HT-29 (cell line): ENCODE results near the gene PECR. TPM values are rescaled to one million over a fixed set of nuclear protein-coding genes. Genes with fewer than 3 reads are reported as not detected.

Experiments
- DNase-seq: peaks from one replicate; pipeline ENCODE4 v3.0.0-alpha.2; 2015; ENCODE audit warnings: low spot score
- total RNA-seq: library from RNA; depleted of rRNA; stranded (reverse); fragments of >200 nt; shearing (Covaris generic); gene quantifications from 2 replicates; pipeline ENCODE4 v1.2.3, GENCODE V29; 2014; rRNA removed

The PECR gene
- 15.6 and 26.5 TPM in 2 replicates for total RNA-seq

DNA sequence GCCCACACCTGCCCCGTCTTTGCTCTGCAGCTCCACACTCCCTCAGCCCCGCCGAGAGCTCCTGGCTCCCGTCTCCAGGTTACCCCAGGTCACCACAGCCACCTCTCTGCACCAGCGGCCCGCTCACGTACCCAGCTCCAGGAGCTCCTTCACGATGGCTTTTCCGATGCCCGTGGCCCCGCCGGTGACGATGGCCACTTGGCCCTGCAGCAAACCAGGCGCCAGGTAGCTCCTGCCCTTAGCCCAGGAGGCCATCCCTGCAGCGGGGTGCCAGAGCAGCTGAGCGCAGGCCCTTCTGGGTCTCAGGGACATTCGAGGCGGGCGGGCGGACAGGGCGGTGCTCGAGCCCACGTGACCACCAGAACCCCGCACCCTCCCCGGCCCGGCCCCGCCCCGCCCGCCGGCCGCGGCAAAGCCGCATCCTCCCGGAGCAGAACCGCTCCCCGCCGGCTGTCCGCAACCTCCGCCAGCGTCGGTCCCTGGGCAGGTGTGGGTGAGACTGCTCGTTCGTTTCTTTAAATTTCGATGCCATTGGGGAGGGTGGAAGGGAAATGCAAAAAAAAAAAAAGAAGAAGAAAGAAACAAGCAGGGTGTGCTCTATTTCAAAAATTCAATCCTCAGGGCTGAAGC lies at the start of gene PECR, which contains the start of gene TMEM169:
PECR (minus strand) TSS at position 323 of the 630 bp plus-strand sequence; CDS start at position 255, 68 bp downstream.
TMEM169 (plus strand) TSS at position 433 of the 630 bp plus-strand sequence. CDS start 14,045 bp downstream, outside the sequence.
- DNase-seq = peak; percentile 64

DNA sequence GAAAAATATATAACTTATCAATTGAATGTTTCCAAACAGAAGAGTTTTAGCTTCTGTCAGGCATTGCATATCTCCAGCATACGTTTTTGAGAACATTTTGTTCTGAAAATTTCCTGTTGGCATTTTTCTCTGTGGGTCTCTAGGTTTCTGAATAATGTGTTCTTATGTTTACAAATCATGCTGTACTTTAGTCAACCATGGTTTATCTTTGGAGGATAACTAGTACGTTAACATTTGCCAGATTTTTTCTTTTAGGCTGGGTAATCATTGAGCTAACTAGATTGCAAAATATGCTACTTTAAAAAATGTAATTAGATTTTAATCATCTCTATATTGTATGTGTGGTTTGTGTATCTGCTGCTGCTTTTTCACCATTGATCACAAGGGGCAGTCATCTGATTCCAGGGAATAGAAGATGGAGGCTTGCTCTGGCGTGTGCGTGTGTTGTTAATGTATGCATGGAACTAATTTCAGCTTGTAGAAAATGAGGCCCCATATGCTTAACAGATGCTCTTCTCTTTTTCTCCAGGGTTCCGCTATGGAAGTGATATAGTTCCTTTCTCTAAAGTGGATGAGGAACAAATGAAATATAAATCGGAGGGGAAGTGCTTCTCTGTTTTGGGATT lies 48.9 kb upstream of the PECR start:
- DNase-seq = no peak

DNA sequence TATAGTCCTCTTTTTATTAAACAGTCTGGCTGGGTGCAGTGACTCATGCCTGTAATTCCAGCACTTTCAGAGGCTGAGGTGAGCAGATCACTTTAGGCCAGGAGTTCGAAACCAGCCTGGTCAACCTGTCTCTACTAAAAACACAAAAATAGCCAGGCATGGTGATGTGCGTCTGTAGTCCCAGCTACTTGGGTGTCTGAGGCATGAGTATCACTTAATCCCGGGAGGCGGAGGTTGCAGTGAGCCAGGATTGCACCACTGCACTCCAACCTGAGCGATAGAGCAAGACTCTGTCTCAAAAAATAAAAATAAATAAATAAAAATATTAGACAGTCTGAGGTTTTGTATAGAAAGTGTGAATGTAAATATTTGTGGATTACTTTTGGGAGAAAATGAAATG lies 45.3 kb upstream of the PECR start:
- no peak for DNase-seq

DNA sequence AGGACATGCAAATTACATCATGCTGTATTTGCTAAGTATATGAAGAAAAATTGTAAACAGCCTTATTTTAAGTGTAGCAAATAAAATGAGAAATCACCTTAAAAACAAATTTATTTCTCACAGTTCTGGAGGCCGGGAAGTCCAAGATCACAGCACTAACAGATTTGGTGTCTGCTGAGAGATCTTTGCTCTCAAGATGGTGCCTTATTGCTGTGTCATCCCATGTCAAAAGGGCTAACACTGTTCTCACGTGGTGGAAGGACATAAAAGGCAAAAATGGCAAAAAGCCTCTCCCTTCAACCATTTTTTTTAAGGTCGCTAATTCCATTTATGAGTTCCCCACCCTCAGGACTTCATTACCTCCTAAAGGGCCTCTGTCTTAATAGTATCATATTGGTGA lies 39.6 kb upstream of the PECR start:
- DNase-seq = no peak

DNA sequence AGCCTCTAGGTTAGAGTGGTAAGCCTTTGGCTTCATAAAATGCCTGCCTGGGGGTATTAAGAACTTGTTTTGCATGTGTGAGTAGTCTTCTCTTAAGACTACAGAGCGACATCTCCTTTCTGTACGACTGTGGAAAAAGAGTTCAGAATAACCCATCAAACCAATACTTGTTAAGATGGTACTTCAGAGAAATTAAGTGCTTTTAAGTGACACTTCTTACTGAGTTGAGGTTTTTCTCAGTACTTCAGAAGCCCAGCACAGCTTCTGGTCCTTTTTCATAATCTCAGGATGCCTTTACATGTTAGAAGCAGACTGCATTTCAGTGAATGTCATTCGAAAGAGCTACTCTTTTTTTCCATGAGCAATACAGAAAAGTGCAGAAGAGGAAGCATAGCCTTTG lies 38.4 kb upstream of the PECR start:
- DNase-seq = no peak

DNA sequence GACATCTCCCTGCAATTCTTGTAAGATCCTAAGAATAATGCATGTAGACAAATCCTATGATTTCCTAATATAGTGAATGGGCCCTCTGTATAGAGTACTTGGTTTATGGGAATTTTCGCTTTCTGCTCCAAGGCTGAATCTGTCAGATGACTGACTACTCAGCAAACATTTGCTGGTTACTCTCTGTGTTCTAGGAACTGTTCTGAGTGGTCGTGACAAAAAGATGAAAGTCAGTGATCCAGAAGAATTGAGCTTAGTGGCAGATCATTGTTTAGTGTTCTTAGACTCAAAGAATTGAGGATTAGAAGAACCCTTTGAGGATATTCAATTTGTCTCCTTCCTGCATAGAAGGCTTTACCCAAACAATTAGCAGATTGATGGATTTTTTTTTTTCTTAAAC lies 37.5 kb upstream of the PECR start:
- DNase-seq = no peak

DNA sequence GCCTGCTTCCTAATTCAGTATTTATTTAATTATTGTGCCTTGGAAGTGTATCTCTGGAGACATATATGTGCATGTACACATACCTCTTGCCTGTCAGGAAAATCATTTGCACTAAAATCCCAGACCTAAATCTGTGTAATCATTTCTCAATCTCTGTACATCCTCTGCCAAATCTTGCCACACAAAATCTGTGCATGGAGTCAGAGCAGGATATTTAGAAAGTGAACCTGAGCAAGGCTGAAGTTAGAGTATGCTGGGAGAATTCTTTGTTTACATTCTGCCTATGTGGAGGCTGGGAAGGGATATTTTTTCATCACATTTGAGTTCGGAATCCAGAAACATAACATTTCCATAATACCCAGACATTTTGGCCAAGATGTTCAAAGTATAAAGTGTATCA lies 36.9 kb upstream of the PECR start:
- DNase-seq = no peak

DNA sequence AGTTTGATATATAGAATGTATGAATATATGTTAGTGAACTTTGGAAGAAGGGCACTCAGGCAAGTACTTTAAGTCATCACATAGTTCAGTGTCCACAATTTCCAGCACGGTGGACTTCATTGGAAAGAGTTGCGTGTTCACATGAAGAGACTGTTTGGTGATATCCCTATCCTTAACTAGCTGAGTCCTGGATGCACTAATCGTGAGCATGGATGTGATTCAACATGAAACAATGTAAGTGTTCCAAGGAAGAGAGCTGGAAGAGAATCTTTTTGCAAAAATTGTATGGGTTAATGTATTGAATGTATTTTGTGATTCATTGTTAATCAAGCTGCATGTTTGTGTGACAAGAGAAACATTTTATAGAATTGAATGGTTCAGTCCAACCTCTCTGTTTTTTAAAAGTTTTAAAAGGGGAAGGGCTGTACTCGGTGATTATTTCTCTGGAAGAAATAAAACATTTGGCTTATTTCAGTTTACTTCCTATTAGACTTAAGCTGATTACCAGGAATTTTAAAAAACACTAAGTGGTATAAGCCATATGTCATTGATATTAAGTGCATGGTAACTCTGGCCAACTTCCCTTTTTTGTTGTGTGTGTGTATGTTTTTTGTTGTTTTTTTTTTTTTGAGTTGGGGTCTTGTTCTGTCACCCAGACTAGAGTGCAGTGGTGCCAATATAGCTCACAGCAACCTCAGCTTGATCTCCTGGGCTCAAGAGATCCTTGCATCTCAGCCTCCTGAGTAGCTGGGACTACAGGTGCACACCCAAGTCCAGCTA lies 36.1 kb upstream of the PECR start:
- no peak for DNase-seq

DNA sequence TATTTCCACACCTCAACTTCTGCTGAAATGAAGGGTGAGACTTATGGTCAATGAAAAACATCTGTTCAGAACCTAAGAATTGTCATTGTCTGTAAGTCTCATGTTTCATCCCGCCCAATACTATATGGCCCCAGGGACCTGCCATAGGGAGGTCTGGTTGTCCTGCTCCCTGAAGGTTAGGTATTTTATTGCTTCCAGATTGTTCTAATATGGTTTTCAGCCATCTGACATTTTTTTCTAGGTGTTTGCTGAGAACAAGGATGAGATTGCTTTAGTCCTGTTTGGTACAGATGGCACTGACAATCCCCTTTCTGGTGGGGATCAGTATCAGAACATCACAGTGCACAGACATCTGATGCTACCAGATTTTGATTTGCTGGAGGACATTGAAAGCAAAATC lies 34.8 kb upstream of the PECR start:
- no peak for DNase-seq

DNA sequence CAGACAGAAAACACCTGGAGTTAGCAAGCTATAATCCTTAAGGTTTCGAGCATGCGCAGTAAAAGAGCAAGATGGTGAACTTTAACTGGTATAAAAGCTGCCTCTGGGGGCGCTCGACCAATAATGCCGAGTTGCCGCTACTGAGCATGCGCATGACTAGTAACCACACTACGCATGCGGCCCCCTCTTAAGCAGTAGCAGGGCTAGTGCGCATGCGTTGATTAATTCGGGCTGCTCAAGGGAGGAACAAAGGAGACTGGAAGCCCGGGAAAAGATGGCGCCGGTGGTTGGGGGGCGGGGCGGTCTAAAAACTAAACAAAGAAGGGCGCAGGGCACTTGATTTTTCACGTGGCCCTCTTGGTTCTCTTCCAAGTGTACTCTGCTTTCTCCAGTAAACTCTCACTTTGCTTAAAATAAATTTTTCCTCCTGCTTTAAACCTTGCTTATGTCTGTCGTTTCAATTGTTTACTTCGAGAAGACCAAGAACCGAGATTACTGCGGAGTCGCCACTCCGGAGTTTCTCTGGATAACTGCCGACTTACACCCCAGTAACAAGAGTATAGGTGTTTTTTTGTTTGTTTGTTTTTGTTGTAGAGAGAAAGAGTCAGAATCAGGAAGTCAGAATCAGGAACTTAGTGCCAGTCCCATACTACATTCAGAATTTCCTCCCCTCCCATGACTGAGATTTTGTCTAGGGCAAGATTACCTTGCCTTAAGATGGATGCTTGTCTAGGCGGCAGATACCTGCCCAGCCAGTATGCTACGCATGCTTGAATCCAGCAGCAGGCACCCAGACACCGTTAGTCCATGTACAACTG lies 33.3 kb upstream of the PECR start:
- peak; percentile 100 for DNase-seq

DNA sequence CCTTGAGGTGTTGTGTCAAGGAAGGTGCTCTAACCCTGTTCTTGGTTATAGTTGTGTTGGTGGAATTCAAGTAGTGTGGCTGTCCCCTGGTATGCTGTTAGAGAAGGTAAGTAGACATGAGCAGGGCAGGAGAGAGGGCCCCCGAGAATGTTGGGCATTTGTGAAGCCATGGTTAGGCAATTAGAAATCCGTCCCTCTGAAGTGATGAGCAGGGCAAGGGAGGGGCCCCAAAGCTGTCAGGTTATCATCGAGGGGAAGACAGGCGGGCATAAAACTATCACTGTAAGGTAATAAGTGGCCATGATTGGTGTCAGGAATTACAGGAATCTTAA lies 32.7 kb upstream of the PECR start:
- no peak for DNase-seq

DNA sequence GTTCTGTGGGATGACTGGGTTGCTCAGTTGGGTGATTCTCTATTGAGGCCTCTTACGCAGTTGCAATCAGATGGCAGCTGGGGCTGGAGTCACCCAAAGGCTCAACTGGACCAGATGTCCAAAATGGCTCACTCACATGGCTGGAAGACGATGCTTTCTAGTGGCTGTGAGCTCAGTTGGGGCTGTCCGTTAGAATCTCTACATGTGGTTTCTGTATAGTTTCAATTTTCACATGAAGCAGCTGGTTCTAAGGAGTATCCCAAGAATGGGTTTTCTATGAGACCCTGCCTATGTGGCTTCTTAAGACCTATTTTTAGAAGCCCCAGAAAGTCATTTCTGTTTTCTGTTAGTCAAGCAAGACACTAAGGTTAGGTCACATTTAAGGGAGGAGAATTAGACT lies 32.0 kb upstream of the PECR start:
- no peak for DNase-seq

DNA sequence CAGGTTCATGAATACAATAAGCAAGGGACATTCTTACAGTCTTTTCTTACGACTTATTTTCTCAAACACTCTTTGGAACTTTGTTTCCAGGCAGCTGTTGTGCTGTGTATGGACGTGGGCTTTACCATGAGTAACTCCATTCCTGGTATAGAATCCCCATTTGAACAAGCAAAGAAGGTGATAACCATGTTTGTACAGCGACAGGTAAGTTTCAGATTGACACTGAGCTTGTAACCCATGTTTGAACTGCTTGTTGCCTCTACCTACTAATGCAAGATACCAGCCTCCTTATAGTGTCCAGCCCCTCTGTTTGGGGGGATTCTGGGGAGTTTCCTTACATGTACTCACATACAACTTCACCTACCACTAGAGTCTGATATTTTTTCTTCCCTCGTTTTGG lies 31.3 kb upstream of the PECR start:
- no peak for DNase-seq

DNA sequence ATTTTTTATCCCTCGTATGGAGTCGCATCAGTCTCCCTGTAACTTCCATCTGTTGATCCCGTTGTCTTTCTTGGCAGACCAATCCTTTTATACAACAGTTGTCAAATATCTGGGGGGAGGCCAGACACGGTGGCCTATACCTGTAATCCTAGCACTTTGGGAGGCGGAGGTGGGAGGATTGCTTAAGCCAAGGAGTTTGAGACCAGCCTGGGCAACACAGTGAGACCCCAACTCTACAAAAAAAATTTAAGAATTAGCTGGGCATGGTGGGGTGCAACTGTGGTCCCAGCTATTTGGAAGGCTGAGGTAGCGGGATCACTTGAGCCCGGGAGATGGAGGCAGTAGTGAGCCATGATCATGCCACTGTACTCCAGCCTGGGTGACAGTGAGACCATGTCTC lies 29.5 kb upstream of the PECR start:
- DNase-seq = no peak

DNA sequence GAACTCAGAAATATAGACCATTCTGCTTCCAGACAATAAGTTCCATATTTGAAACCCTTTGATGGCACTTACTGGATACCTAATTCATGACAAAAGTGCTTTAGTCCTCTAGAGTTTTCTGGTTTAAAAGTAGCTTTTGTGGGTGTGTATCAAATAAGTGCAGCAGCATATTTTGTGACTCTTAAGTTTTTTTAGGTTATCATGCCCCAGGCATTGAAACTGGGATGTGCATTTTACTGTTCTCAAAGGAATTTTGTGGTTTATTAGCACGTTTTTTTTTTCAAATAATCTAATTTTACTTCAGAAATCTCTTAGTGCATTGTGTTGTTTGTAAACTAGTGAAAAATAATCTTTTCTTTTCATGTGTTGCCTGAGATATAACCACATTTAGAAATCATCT lies 29.0 kb upstream of the PECR start:
- no peak for DNase-seq

DNA sequence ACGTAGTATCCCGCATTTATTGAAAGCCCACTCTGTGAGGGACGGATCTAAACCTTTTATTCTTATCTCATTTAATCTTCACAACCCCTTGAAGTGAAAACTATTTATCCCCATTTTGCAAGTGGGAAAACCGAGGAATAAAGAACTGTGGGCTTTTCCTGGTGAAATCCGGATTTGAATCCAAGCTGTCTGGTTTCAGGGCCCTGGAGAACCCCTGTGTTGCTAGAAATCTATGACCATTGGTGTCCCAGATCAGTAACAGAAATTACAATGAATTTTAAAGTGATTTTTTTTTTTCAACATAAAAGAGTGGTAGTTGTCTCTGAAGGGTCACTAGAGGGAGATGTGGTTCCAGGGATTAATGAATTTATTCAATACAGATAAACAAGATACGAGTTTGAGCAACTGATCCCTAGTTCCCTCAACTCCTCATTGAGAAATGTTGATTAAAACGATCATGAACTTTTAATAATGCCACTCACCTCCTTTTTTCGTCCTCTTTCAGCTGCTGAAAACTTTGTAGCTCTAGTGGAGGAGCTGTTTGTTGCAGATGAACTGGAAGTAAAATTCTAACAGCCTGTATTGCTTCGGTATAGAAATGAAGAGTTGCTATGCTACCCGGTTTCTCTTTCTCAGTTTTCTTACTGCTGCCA lies 28.5 kb upstream of the PECR start:
- peak; percentile 55 for DNase-seq

DNA sequence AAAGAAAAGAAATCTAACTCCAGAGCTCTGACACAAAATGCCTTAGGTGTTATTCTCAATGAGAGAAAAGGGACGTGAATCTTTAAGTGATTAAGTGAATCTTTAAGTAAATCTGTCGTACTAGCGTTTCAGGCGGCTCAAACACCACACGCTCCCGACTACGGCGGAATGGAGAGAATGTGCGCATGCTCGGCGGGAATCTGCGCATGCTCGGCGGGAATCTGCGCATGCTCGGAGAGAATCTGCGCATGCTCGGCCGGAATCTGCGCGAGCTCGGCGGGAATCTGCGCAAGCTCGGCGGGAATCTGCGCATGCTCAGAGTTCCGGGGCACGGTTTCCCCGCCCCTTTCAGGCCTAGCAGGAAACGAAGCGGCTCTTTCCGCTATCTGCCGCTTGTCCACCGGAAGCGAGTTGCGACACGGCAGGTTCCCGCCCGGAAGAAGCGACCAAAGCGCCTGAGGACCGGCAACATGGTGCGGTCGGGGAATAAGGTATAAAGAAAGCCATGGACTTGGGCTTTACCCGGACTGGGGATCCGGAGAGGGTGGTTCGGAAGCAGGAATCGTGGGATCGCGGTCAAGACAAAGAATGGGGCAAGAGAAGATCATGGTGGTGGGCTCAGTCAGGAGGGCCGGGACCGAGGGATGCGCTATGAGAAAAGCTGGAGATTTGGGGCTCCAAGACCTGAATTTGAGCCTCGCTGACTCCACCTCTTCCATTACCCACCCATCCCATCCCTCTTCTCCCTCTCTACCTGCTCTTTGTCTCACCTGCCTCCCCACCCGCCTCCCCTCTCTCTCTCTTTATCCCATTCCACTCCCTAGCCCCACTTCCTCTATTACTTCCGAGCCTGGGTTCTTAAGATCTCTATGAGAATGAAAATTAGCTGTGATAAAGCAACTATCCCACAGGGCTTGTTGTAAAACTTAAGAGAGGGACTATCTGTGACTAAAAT lies 27.6 kb upstream of the PECR start, which contains the start of gene XRCC5:
XRCC5 (plus strand) TSS at position 382 of the 955 bp plus-strand sequence; CDS start at position 471, 89 bp downstream.
- peak; percentile 96 for DNase-seq

DNA sequence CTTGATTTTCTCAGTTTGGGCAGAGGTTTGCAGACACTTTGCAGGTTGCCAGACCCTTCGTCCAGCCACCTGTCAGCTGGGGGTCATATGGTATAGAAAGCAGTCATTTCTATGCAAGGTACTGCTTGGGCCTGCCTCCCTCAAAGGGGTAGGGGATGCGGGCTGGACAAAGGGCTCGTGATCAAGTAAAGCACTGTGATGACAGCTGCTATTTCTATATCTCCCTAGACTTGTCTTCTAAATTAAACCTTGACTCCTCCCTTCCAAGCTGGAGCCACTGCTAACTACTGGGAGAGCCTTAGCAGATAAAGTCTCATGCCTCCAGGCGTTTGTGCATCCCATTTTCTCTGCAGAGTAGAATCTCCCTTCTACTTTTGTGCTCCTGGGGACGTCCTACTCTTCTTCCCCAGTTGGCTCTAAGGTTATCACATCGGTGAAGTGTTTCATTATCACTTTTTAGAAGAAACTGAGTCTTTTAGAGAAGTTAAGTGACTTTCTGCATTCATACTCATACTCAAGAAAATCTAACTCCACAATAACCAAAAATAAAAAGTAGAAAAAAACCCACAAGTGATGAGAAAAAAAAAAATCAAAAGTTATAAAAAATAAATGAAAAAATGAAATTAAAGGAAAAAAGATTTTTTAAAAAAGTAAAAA lies 26.8 kb upstream of the PECR start:
- peak; percentile 8 for DNase-seq

DNA sequence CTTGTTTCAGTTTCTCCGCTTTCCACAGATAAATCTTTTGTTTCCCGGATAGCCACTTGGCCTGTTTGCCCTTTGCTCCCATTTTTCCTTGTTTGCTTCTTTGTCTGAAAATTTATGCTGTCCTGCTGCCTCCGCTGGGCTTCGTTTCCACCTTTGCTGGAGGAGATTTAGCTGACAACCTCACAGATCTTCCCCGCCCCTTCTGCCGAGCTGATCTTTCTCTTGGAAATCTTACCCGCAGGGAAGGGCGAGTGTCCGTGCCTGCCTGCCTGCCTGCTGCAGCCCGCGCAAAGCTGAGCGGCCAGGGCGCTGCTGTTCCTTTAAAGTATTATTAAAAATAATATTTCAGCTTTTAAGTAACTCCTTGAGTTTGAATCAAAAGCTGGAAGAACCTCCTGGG lies 26.2 kb upstream of the PECR start:
- DNase-seq = no peak

DNA sequence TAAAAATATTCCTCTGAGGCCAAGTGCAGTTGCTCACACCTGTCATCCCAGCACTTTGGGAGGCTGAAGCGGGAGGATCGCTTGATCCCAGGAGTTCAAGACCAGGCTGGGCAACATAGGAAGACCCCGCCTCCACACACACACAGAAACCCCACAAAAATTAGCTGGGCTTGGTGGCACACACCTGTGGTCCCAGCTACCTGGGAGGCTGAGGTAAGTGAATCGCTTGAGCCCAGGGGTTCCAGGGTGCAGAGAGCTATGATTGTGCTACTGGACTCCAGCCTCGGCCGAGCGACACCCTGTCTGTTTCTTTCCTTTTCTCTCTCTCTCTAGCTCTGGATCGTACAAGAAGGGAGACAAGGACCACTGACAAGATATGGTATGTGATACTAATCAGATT lies 25.7 kb upstream of the PECR start:
- DNase-seq = no peak
